GM18508 (cell line): ENCODE data around the gene LINGO3.

ENCODE experiments used
- ATAC-seq: cut with Tn5 transposase; IDR thresholded peaks from one replicate; pipeline ENCODE4 v1.9.1; 2021; ENCODE audit warnings: moderate number of reproducible peaks; ENCODE audit not compliant: insufficient read depth, unreplicated experiment

The LINGO3 gene

GRCh38 chr19:2340496-2341243 is 32.7 kb upstream of the LINGO3 start:
- ATAC-seq: no peak

GRCh38 chr19:2339644-2340310 is 31.8 kb upstream of the LINGO3 start:
- ATAC-seq: no peak

- ATAC-seq: no peak
These were observed 31.0 kb upstream of the LINGO3 start for GRCh38 chr19:2338751-2339643.

DNA sequence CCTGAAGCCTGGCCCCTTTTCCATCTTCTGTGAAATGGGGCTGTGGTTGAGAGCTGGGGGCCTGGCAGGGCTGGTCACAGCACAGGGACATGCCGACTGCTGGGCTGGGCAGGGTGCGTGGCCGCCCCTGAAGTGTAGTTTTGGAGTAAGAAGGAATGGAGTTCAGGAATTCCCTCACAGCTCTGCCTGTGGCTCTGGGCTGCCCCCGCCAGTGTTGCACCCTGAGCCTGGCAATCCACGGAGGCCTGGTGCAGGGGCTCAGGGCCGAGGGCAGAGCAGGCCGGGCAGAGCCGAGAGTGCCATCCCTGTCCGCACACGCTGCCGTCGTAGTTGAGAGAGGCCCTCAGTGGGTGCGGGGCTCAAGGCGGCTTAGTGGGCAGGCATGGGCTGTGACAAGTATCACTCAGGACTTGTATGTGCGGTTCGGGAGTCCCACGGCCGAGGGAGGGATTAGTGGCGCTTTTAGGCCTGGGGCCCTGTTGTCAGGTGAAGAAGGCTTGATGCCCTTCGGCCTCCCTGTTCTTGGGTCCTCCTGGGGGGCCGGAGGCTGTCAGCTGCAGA is 30.2 kb upstream of the LINGO3 start:
- no peak for ATAC-seq

DNA sequence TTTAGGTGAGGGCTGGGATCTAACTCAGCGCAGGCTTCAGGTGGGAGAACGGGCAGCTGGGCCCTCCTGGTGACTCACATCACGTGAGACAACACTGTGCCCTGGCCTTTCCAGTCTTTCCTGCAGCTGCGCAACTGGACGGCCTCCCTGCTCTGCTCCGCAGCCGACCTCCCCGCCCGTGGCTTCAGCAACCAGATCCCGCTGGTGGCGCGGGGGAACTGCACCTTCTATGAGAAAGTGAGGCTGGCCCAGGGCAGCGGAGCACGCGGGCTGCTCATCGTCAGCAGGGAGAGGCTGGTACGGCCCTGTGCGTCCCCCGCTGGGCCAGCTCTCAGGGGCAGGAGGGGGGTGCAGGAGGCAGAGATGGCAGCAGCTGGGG is 29.4 kb upstream of the LINGO3 start:
- ATAC-seq: no peak

- no peak for ATAC-seq
These were observed 28.8 kb upstream of the LINGO3 start for GRCh38 chr19:2336528-2337328.

GRCh38 chr19:2335848-2336247 is 27.9 kb upstream of the LINGO3 start:
- no peak for ATAC-seq

GRCh38 chr19:2334986-2335846 is 27.3 kb upstream of the LINGO3 start:
- no peak for ATAC-seq

DNA sequence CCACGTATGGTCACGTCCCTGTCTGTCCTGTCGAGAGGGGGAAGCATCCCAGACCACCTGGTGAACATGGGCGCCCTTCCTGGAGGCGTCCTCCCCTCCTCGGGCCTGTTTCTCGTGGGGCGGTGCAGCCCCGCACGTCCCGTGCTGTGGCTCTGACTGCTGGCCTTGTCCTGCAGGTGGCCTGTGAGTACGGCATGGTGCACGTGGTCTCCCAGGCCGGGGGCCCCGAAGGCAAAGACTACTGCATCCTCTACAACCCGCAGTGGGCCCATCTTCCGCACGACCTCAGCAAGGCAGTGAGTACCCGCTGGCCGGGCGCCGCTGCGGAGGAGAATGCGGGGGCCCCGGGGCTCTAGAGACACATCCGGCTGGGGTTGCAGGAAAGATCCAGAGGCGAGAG is 26.5 kb upstream of the LINGO3 start:
- ATAC-seq: no peak

DNA sequence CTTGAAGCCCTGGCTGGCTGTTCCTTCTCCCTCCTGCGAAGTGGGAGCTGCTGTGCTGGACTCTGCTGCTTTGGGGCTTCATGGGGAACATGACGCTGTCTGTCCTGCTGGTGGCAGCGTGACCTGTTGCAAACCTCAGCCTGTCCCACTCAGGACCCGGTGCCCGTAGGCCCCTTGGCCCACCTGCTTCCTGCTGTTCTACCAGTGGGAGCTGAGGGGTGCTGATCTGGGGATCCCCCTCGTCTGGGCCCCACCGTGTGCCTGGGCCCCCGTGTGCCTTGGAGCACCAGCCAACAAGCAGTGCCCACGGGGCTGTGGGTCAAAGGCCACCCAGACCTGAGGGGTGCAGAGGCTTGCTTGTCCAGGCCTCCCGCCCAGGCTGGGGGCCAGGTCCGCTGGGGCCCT is 25.9 kb upstream of the LINGO3 start:
- no peak for ATAC-seq

- no peak for ATAC-seq
These were observed 25.3 kb upstream of the LINGO3 start for GRCh38 chr19:2333027-2333806.

GRCh38 chr19:2332341-2333026 is 24.5 kb upstream of the LINGO3 start:
- ATAC-seq: no peak

GRCh38 chr19:2331601-2332246 is 23.8 kb upstream of the LINGO3 start:
- ATAC-seq: no peak

- no peak for ATAC-seq
These were observed 22.8 kb upstream of the LINGO3 start for GRCh38 chr19:2330632-2331284.

- ATAC-seq: no peak
These were observed 22.3 kb upstream of the LINGO3 start for GRCh38 chr19:2330255-2330631.

- ATAC-seq: no peak
These were observed 21.6 kb upstream of the LINGO3 start for GRCh38 chr19:2329501-2329916.

- no peak for ATAC-seq
These were observed 21.2 kb upstream of the LINGO3 start for GRCh38 chr19:2329149-2329478.
